NB4 (cell line): ENCODE results near the gene ARL11.

ENCODE experiments used
- MAX ChIP-seq: IDR thresholded peaks from 2 replicates; pipeline ENCODE4 v1.6.1; 2011; ENCODE audit warnings: low read depth, low read length
- MYC ChIP-seq: IDR thresholded peaks from 2 replicates; pipeline ENCODE4 v1.6.1; 2011; ENCODE audit warnings: low read depth, low read length
- POLR2A ChIP-seq: IDR thresholded peaks from 2 replicates; pipeline ENCODE4 v1.6.1; 2011; ENCODE audit warnings: mild to moderate bottlenecking; ENCODE audit not compliant: insufficient read length; ENCODE audit errors: extremely low read depth
- TF ChIP-seq, protein P1 (sequence below): IDR thresholded peaks from one replicate; pipeline ENCODE4 v1.5.1; 2012; ENCODE audit warnings: low read depth, low read length

GRCh38 chr13:49608651-49609331 is 19.5 kb upstream of the ARL11 start:
- TF ChIP-seq, protein P1, sequence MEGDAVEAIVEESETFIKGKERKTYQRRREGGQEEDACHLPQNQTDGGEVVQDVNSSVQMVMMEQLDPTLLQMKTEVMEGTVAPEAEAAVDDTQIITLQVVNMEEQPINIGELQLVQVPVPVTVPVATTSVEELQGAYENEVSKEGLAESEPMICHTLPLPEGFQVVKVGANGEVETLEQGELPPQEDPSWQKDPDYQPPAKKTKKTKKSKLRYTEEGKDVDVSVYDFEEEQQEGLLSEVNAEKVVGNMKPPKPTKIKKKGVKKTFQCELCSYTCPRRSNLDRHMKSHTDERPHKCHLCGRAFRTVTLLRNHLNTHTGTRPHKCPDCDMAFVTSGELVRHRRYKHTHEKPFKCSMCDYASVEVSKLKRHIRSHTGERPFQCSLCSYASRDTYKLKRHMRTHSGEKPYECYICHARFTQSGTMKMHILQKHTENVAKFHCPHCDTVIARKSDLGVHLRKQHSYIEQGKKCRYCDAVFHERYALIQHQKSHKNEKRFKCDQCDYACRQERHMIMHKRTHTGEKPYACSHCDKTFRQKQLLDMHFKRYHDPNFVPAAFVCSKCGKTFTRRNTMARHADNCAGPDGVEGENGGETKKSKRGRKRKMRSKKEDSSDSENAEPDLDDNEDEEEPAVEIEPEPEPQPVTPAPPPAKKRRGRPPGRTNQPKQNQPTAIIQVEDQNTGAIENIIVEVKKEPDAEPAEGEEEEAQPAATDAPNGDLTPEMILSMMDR = no peak
- TF ChIP-seq POLR2A (no peak), MYC (no peak), MAX (no peak)
